Hematopoietic multipotent progenitor cell (in vitro differentiated cells): ENCODE results near the gene RNLS. TPM values are rescaled to one million over a fixed set of nuclear protein-coding genes. Genes with fewer than 3 reads are reported as not detected.
A peak's percentile ranks its signal among the peaks of the same experiment; 100 is the strongest.

Source experiments
- DNase-seq, 3 donors: peaks; one replicate each; pipeline ENCODE4 v3.0.0-alpha.2; 2011 to 2015; ENCODE audit warnings: low read depth in 2 of 3, low spot score in 2 of 3
- total RNA-seq: library from RNA; depleted of rRNA; stranded (reverse); fragments of >200 nt; gene quantifications from one replicate; pipeline ENCODE4 v1.2.3, GENCODE V29; 2012

RNLS gene
- 8.6 TPM for total RNA-seq

DNA sequence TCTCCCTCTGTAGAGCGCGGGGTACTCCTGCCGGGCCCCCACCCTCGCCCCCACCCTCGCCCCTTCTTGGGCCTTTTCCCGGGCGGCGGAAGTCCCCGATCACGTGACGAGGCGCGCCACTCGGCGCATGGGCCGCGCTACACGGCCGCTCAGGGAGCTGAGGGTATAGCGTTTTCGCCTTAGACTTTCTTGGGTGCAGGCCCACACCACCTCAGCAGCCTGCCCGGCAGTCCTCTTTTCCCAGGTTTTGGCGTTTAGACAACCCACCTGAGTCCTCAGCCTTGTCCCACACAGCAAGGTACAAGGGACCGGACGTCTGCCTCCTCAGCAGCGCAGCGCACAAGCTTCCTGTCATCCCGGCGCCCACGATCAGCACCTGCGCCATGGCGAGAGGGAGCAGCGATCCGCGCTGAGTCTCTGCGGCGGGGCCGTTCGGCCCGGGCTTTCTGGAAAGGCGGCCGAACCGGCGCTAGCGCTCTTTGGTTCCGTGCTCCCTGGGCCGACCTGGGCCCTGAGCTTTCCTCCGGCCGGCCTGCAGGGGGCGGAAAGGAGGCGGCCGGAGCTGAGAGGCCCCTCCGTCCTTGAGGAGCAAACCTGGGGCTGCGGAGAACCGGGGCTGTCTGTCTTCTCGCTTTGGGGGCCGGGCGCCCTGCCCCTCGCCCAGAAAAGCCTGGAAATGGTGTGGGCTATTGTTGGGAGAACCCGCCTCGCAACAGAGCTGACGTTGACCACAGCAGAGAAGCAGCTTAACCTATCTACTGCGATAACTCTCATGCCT lies at the start of gene RNLS:
Gene RNLS, minus strand, starts transcription at position 513 of the 778 bp plus-strand sequence.
- peak; percentile 40 to 82 (median 72) for DNase-seq

GRCh38 chr10:88624840-88625239 lies 41.7 kb upstream of the RNLS start:
- DNase-seq: no peak

DNA sequence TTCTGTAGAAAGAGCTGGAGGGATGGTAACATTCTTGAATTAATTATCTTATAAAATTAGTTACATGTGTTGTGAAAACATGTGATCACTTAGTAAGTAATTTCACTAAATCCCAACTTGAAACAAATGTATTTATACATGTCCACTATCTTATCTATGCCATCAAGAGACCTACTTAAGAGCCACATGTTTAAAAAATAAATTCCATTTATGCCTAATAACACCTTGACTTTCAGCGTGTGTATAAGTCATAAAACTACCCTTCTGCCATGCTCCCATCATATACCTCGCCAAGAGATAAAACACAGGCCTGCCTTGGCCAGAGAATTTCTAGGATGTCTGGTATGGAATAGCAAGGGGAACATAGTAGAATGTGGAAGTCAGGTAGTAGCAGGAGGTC lies 40.7 kb upstream of the RNLS start:
- DNase-seq: no peak

GRCh38 chr10:88620441-88620840 lies 37.3 kb upstream of the RNLS start:
- no peak for DNase-seq

GRCh38 chr10:88618496-88618895 lies 35.4 kb upstream of the RNLS start:
- DNase-seq: no peak

DNA sequence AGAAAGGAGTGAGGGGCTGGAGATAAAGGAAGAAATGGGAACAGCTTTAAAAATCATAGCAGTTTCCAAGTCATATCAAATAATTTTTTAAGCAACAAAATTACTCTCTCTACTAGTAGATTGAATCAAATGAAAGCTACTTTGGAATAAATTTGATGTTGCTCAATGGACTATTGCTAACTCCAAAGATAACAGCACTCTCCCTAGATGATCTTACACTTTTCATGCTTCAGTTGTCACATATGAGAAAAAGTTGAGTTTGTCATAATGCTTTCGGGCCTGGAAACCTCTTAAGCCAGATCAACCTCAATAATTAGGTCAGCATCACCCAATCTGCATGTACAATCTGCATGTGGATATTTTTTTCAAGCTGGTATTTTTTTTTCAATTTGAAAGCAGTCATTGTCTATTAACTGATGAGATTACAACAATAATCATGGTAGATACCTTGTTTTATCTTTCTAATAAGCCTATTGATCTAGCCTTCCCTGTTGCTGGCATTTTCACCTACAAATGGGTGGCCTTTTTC lies 34.7 kb upstream of the RNLS start:
- no peak for DNase-seq

DNA sequence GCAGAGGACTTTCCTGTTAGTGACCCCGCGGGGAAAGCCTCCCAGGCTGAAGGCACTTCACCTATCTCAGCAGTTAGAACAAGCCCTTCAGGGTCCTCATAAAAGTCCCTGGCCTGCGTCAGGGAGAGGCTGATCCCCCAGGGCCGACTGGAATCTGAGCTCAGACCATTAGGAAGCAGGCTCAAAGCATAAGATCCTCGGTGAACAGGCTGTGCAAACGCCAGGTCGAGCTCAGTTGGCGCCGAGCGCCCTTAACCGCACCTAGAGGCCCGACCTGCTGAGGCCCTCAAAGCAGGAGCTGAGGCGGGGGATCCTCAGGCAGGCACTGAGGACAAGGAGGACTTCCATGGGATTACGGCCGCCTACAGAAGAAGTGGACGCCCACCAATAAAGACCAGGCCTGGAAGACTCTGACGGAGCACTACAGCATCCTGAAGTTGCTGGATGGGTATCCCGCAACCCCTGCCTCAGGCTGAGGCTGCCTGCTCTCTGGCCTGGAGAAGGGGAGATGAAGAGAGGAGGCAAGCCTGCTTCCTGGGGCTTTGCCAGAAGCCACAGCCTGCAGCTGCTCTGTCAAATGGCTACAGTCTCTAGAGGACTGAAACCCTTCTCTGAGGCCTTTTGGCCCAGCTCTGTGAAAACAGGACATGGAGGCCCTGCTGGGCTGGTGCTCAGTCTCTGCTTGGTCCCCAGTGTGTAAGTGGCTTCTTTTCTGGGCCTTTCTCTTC lies 33.3 kb upstream of the RNLS start:
- DNase-seq: peak in 1 of 3 donors; percentile 11

GRCh38 chr10:88608780-88609179 lies 25.7 kb upstream of the RNLS start:
- no peak for DNase-seq

GRCh38 chr10:88608052-88608732 lies 25.1 kb upstream of the RNLS start:
- no peak for DNase-seq

GRCh38 chr10:88598055-88598454 lies 14.9 kb upstream of the RNLS start:
- DNase-seq: no peak

DNA sequence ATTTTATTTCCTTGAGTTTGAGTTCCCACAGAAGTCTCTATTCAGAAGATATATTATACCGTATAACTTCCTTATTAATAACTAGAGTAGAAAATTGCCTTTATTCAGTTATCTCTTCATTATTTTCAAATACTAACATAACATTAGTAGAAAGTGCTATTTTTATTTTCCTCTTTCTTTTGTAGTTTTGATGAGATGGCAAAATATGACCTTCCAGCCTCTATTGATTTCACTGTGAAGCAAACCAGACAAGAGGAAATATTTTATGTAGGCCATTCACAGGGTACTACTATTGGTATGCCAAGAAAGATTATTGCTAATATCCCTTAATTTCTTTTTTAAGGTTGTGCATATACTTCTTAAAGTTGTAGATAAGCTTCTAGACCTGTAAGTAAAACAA lies 11.4 kb upstream of the RNLS start:
- no peak for DNase-seq

- no peak for DNase-seq
Measured at GRCh38 chr10:88592906-88593305, 9.8 kb upstream of the RNLS start.

DNA sequence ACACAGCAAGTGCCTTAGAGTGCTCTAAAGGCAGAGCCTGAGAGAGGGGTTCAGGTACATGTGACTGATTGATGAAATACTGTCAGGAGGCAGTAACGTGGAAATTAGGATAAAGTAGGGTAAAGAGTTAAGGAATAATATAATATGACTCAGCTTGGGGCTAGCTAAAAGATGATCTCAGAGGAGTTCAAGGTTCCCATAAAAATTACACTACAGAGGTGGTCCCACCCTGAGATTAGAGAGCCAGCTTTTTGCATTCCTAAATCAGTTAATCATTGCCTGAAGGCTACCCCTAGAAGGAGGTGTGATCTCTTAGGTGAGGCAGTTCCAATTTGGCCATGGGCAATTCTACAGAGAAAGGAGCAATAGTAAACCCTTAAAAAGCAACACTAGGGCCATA lies 9.3 kb upstream of the RNLS start:
- no peak for DNase-seq

- DNase-seq: no peak
Measured at GRCh38 chr10:88586462-88586861, 3.3 kb upstream of the RNLS start, which contains the start of gene LIPJ. Gene LIPJ, plus strand, starts transcription at chr10:88586762. Its CDS starts 3,926 bp downstream, at chr10:88590688.

- no peak for DNase-seq
Measured at GRCh38 chr10:88583584-88583957, 453 bp upstream of the RNLS start.

GRCh38 chr10:88582411-88582805 lies 710 bp downstream of the RNLS start:
- no peak for DNase-seq

DNA sequence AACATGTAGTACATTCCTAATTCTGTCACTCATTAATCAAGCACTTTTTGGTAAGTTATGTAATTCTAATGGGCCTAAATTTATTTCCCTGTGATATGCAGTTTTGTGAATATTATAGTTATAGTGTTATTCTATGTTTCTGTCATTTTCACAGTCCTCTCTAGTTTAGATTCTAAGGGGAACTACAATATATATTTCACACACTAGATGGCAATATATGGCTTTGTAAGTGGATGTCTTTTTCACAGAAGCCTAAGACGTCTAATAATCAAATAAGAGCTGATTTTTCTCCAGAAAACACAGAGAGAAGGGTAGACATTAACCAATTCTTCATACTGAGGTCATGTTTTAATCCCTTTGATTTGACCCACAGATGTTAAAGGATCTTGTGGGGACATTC lies 18.0 kb downstream of the RNLS start:
- DNase-seq: peak in 2 of 3 donors; percentile 19 to 61

- DNase-seq: no peak
Measured at GRCh38 chr10:88562152-88562551, 21.0 kb downstream of the RNLS start.

DNA sequence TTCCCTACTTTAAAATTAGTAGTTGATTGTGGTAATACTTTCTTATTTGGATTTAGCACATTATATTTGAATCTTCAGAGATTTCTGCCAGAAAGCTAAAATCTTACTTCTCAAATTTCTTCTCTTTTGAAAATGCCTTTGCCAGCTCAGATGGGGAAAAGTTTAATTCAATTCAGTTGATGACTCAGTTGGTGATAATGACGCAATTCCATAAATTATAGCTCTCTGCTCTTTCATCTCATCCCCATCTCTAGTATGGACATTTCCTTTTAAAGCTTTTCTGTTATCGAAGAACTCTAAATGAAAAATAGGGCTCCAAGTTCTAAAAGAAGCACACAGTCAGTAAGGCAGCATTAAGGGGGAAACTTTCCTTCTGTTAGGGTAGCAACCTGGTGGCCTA lies 25.5 kb downstream of the RNLS start:
- DNase-seq: no peak

GRCh38 chr10:88557256-88557655 lies 25.9 kb downstream of the RNLS start:
- DNase-seq: no peak

GRCh38 chr10:88555190-88555908 lies 27.8 kb downstream of the RNLS start:
- DNase-seq: no peak
